WTC11 (cell line): Measurements from ENCODE around the gene SMARCD2. TPM values are rescaled to one million over a fixed set of nuclear protein-coding genes. Genes with fewer than 3 reads are reported as not detected.
"Not testable (repeated sequence)": the region's sequence is repeated elsewhere in the genome, so short reads cannot be mapped to it uniquely, and the experiment has no call there.

Source experiments
- ATAC-seq: fragments of 200-7000 bp; cut with Tn5 transposase; 2 replicates; pipeline ENCODE4 v1.10.0; 2021; ENCODE audit warnings: mild to moderate bottlenecking, moderate library complexity
- CTCF ChIA-PET: fragments of 300-600 bp; sonication (Branson Sonifier 250); formaldehyde crosslinking; loops from one replicate; lab custom pipeline; 2021; ENCODE audit warnings: antibody characterized with exemption; lab: Charles Lee
- POLR2A ChIA-PET: fragments of 350-600 bp; sonication (Branson Sonifier 250); formaldehyde crosslinking; loops from one replicate; lab custom pipeline; 2021; ENCODE audit warnings: antibody characterized with exemption; lab: Charles Lee
- DNase-seq: peaks from one replicate; pipeline ENCODE4 v3.0.0; 2021; ENCODE audit warnings: low spot score
- H3K27ac Mint-ChIP-seq: 2 replicates; pipeline ENCODE4 v1.8.0; 2021; ENCODE audit warnings: mixed read lengths
- H3K27me3 Mint-ChIP-seq: 2 replicates; pipeline ENCODE4 v1.8.0; 2021; ENCODE audit warnings: low read depth, mild to moderate bottlenecking, moderate library complexity, mixed read lengths
- H3K36me3 Mint-ChIP-seq: 2 replicates; pipeline ENCODE4 v1.8.0; 2021; ENCODE audit warnings: mixed read lengths
- H3K4me1 Mint-ChIP-seq: 2 replicates; pipeline ENCODE4 v1.8.0; 2022; ENCODE audit warnings: mixed read lengths
- H3K4me3 Mint-ChIP-seq: 2 replicates; pipeline ENCODE4 v1.8.0; 2021; ENCODE audit warnings: mild to moderate bottlenecking, moderate library complexity, mixed read lengths
- H3K9me3 Mint-ChIP-seq: 2 replicates; pipeline ENCODE4 v1.8.0; 2021; ENCODE audit warnings: mixed read lengths
- ARID4B ChIP-seq: sonication (generic); formaldehyde crosslinking; IDR thresholded peaks from 2 replicates; pipeline ENCODE4 v1.8.0; 2023; ENCODE audit warnings: missing genetic modification reagents, mild to moderate bottlenecking, borderline replicate concordance
- ATF3 ChIP-seq: sonication (generic); formaldehyde crosslinking; conservative IDR thresholded peaks from 2 replicates; pipeline ENCODE4 v1.8.1; 2022; ENCODE audit warnings: mild to moderate bottlenecking, missing genetic modification reagents
- CTCF ChIP-seq: fragments of 200-600 bp; IDR thresholded peaks from 2 replicates; pipeline ENCODE4 v1.8.0; 2022; ENCODE audit warnings: antibody characterized with exemption
- E2F5 ChIP-seq: sonication (generic); formaldehyde crosslinking; IDR thresholded peaks from 2 replicates; pipeline ENCODE4 v1.8.1; 2022; ENCODE audit warnings: mild to moderate bottlenecking, moderate library complexity, missing genetic modification reagents
- ESRRA ChIP-seq: sonication (generic); formaldehyde crosslinking; IDR thresholded peaks from 2 replicates; pipeline ENCODE4 v1.8.1; 2022; ENCODE audit warnings: mild to moderate bottlenecking, missing genetic modification reagents, borderline replicate concordance
- FOXJ3 ChIP-seq: sonication (generic); formaldehyde crosslinking; IDR thresholded peaks from 2 replicates; pipeline ENCODE4 v1.9.0; 2021; ENCODE audit warnings: missing genetic modification reagents, mild to moderate bottlenecking, borderline replicate concordance
- JAZF1 ChIP-seq: fragments of 250-450 bp; sonication (Bioruptor Pico); IDR thresholded peaks from 2 replicates; pipeline ENCODE4 v1.9.0; 2021; ENCODE audit warnings: moderate library complexity, mild to moderate bottlenecking, inconsistent platforms
- MAX ChIP-seq: sonication (generic); formaldehyde crosslinking; IDR thresholded peaks from 2 replicates; pipeline ENCODE4 v1.8.0; 2022; ENCODE audit warnings: mild to moderate bottlenecking, missing genetic modification reagents
- MLX ChIP-seq: sonication (generic); formaldehyde crosslinking; IDR thresholded peaks from 2 replicates; pipeline ENCODE4 v1.8.1; 2023; ENCODE audit warnings: mild to moderate bottlenecking, missing genetic modification reagents, moderate library complexity
- NFE2L1 ChIP-seq: sonication (generic); formaldehyde crosslinking; IDR thresholded peaks from 2 replicates; pipeline ENCODE4 v1.8.1; 2023; ENCODE audit warnings: missing genetic modification reagents
- RORB ChIP-seq: fragments of 250-450 bp; sonication (Bioruptor Pico); IDR thresholded peaks from 2 replicates; pipeline ENCODE4 v1.9.0; 2021; ENCODE audit warnings: mild to moderate bottlenecking
- SMAD3 ChIP-seq: sonication (generic); formaldehyde crosslinking; IDR thresholded peaks from 2 replicates; pipeline ENCODE4 v1.8.0; 2022; ENCODE audit warnings: missing genetic modification reagents, mild to moderate bottlenecking, borderline replicate concordance
- SOX15 ChIP-seq: fragments of 250-450 bp; sonication (Bioruptor Pico); IDR thresholded peaks from 2 replicates; pipeline ENCODE4 v1.9.0; 2021; ENCODE audit warnings: mild to moderate bottlenecking
- USF1 ChIP-seq: sonication (generic); formaldehyde crosslinking; IDR thresholded peaks from 2 replicates; pipeline ENCODE4 v1.8.0; 2022; ENCODE audit warnings: mild to moderate bottlenecking, missing genetic modification reagents
- ZBTB43 ChIP-seq: sonication (generic); formaldehyde crosslinking; IDR thresholded peaks from 2 replicates; pipeline ENCODE4 v1.8.1; 2023; ENCODE audit warnings: mild to moderate bottlenecking, missing genetic modification reagents
- total RNA-seq: library from RNA; stranded (reverse); gene quantifications from 3 replicates; pipeline ENCODE4 v1.2.3, GENCODE V29; 2021

SMARCD2 gene
- total RNA-seq, 1 experiment from 2014 or later: 106 TPM

GRCh38 chr17:63842540-63843386, at the start of gene SMARCD2 (continued):
- TF ChIP-seq USF1 (CRISPR knock-in tag): peak; percentile 49; the same call in 1 of the 2 replicates
- TF ChIP-seq RORB: no peak
- peak; percentile 79; the same call in 1 of the 2 replicates for TF ChIP-seq ARID4B (CRISPR knock-in tag)
- peak; percentile 65 for TF ChIP-seq MAX
- no peak for TF ChIP-seq JAZF1 (CRISPR knock-in tag)
- peak; percentile 73; the same call in 1 of the 2 replicates for TF ChIP-seq NFE2L1 (CRISPR knock-in tag)
- no peak for TF ChIP-seq ATF3 (CRISPR knock-in tag)
- no peak for TF ChIP-seq MLX (CRISPR knock-in tag)
- TF ChIP-seq SMAD3 (CRISPR knock-in tag): no peak
- 0 out of 2 replicates have a peak, but pooled peaks have one; percentile 46 for TF ChIP-seq ESRRA (CRISPR knock-in tag)
- TF ChIP-seq ZBTB43 (CRISPR knock-in tag): 0 out of 2 replicates have a peak, but pooled peaks have one; percentile 53
- no peak for TF ChIP-seq SOX15 (CRISPR knock-in tag)
- TF ChIP-seq FOXJ3 (CRISPR knock-in tag): no peak
- TF ChIP-seq E2F5: peak; percentile 88

GRCh38 chr17:63889026-63889848, 46.8 kb upstream of the SMARCD2 start:
- POLR2A ChIA-PET: interaction anchor here (0.7 kb wide), 1 partner anchor 72 kb away, joined by 3 read pairs; no protein-coding TSS in a partner anchor
- CTCF ChIA-PET: interaction anchor here (0.6 to 2.1 kb wide), 29 partner anchors 8 to 393 kb away, joined by 3 to 18 read pairs (median 4); partner anchors contain the start of genes CSHL1, GH1 and GH2
- H3K27ac Mint-ChIP-seq: 0 out of 2 replicates have a peak overlapping the region, but pooled peaks have one; percentile 50
- H3K9me3 Mint-ChIP-seq, H3K36me3 Mint-ChIP-seq, H3K4me3 Mint-ChIP-seq, H3K4me1 Mint-ChIP-seq, H3K27me3 Mint-ChIP-seq: not testable (repeated sequence)
- ATAC-seq (peak; percentile 93), DNase-seq (peak; percentile 71)
- TF ChIP-seq CTCF: peak; percentile 63

- DNase-seq, POLR2A ChIA-PET, H3K9me3 Mint-ChIP-seq, H3K27me3 Mint-ChIP-seq, H3K36me3 Mint-ChIP-seq, H3K4me3 Mint-ChIP-seq, H3K27ac Mint-ChIP-seq, ATAC-seq: not testable (repeated sequence)
- CTCF ChIA-PET: interaction anchor here (0.9 kb wide), 1 partner anchor 62 kb away, joined by 3 read pairs; no protein-coding TSS in a partner anchor
- H3K4me1 Mint-ChIP-seq: peaks cover 22% of the 10 kb centered on the region
Observed at GRCh38 chr17:63885119-63885518, 42.6 kb upstream of the SMARCD2 start.

GRCh38 chr17:63882626-63883126, 40.2 kb upstream of the SMARCD2 start:
- H3K36me3 Mint-ChIP-seq, ATAC-seq, DNase-seq, H3K27ac Mint-ChIP-seq, H3K9me3 Mint-ChIP-seq, H3K27me3 Mint-ChIP-seq, H3K4me3 Mint-ChIP-seq: not testable (repeated sequence)
- POLR2A ChIA-PET: interaction anchor here (0.7 kb wide), 2 partner anchors 116 to 279 kb away, joined by 3 read pairs; no protein-coding TSS in a partner anchor
- CTCF ChIA-PET: interaction anchor here (0.6 to 4.0 kb wide), 14 partner anchors 8 to 251 kb away, joined by 3 to 41 read pairs (median 5); partner anchors contain the start of genes CSHL1, GH1 and PRR29
- H3K4me1 Mint-ChIP-seq: peaks cover 20% of the 10 kb centered on the region
